ENCODE data around the gene PMM1.
"Not testable (repeated sequence)": the region's sequence is repeated elsewhere in the genome, so short reads cannot be mapped to it uniquely, and the experiment has no call there.

Gene PMM1

GRCh38 chr22:41596776-41597634, 7.4 kb upstream of the PMM1 start:
- DNase-seq: no peak

DNA sequence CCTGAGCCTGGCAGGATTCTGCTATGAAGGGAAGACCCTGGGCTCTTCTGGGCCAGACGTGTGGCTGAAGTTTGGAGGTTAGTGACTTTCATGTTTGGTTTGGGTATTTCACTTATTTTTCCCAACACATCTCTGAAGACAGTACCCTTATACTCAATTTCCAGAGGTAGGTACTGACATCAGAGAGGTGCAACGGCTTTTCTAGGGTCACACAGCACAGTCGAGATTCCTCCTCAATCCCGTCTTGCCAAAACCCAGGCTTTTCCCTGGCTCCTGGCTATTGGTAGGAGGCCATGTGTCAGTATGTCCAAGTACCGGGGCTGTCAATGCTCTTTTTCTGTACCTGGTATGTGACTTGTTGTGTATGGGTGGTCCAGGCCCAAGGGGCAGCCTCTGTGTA, 6.1 kb upstream of the PMM1 start:
- no peak for DNase-seq

- DNase-seq: not testable (repeated sequence)
Observed at GRCh38 chr22:41593336-41593960, 3.8 kb upstream of the PMM1 start.

- DNase-seq: no peak
Observed at GRCh38 chr22:41587347-41587723, 2.3 kb downstream of the PMM1 start.

- DNase-seq: no peak
Observed at GRCh38 chr22:41585898-41586297, 3.7 kb downstream of the PMM1 start.

GRCh38 chr22:41584881-41585280, 4.8 kb downstream of the PMM1 start:
- no peak for DNase-seq

- DNase-seq: no peak
Observed at GRCh38 chr22:41582694-41583093, 6.9 kb downstream of the PMM1 start.

DNA sequence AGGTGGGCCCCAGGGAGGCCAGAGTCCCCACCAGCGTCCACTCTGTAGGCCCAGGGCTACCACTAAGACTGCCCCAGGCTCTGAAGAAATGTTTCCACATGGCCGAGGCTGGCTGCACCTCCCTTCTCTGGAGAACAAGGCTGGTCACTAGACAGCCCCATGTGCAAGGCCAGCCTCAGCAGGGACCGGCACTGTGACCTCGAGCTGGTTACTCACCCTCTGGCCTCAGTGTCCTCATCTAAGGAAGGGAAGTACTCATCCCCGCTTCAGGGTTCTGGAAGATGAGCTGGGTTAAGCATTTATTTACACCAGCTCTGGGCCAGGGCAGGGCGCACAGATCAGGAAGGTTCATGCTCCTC, 9.7 kb downstream of the PMM1 start:
- DNase-seq: no peak

DNA sequence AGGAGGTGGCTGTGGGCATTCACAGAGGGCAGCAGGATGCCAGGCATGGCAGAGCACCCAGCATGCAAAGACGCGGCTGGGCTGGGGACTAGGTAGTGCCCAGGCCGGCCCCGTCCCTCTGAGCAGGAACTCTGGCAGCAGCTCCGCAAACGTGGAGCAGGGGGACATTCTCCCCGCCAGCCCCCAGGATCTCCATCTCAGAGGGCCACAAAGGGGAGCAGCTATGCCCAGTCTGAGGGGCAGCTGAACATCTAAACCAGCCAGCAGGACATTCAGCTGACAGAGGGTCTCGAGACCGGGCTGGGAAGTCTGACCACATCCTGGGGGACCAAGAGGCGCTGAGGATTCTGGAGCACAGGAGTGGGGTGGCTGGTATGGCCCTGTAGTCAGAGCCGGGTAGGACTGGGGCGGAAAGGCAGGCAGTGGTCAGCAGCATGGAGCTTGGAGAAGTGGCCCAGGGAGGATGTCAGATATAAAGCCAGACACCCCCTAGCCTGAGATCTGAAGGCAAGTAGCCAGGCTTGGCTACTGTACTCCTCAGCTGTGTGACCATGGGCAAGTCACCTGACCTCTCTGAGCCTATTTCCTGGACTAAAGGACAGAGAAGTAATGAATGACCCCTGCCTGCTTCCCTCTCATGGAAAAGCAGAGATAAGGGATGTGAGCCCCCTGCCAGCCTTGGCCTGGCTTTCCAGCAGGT, 10.2 kb downstream of the PMM1 start:
- no peak for DNase-seq

DNA sequence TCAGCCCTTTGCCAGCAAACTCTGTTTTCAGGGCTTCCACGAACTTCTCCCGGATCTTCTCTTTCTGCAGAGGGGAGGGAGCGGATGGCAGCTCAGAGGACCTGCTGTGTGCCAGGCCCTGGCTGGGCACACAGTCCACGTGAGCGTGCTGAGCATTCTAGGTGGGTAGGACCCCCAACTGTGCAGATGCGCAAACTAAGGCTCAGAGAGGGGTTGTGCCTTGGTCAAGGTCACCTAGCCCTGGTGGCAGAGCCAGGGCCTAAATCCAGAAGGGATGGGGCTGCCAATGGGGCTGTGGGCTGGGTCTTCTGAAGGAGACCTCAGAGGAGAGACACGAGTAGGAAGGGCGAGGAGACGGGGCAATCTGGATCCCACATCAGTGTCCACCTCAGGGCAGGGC, 10.8 kb downstream of the PMM1 start:
- no peak for DNase-seq

GRCh38 chr22:41578114-41578513, 11.5 kb downstream of the PMM1 start:
- no peak for DNase-seq

DNA sequence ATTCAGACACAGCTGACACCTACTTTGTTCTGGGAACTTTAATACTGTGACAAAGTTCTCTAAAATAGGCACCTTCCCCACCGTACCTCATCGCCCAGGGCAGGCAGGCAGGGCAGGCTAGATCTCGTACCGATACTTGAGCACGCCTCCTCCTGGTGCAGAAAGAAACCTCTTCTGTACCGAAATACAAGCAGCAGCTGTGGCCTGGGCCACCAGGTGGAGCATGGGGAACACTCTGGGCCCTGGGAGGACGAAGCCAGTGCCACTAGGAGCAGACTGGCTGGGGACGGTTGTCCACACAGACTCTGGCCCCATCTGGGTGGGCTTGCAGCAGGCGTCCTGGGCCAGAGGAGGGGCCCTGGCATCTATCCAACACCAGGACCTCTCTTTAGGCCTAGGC, 12.8 kb downstream of the PMM1 start:
- peak; percentile 39 for DNase-seq

DNA sequence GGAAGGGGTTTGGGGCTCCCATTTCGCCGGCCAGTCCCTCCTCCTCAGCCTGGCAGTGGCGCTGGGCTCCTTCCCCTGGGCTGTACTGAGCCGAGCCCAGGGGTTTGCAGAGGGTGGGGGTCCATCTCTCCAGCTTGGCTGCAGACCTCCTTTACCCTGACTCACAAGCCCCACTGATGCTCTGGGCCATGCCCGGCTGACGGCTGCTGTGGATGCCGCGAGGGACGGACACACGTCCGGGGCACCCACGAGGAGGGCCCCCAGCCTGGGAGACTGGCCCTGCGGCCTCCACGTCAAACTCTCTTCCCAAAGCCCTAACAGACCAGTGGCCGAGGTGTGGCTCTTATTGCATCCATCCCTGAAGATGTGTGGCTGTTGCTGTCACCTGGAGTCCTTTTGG, 14.1 kb downstream of the PMM1 start:
- no peak for DNase-seq

GRCh38 chr22:41574847-41575381, 14.7 kb downstream of the PMM1 start:
- DNase-seq: no peak

DNA sequence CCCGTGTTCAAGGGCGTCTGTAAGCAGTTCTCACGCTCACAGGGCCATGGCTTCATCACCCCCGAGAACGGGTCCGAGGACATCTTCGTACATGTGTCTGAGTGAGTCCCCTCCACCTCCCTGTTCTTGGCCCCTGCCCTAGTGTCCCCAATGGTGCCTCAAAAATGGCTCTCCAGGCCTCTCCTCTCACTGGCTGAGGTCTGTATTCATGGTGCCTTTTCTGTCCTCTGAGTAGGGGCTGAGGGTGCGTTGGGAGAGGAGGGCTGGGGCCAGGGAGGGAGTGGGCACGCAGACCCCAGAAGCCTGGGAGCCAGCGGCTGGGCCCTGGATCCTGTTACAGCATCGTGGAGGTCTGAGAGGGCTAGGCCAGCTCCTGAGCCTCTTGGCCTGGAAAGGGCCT, 16.0 kb downstream of the PMM1 start:
- DNase-seq: no peak

- not testable (repeated sequence) for DNase-seq
Observed at GRCh38 chr22:41572305-41572704, 17.3 kb downstream of the PMM1 start.

DNA sequence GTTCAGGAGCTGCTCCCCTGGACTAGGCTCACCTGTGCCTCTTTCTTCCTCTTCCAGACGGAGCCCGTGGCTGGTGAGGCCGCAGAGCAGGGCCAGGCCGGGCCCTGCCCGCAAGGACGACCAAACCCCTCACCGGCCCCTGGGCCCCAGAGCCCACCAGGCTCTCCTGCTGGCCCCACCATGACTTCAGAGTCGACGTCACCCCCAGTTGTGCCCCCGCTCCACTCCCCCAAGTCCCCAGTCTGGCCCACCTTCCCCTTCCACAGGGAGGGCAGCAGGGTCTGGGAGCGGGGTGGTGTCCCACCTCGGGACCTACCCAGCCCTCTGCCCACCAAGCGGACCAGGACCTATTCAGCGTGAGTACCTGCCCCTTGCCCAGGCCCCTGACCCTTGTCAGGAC, 17.9 kb downstream of the PMM1 start:
- no peak for DNase-seq

GRCh38 chr22:41570221-41570620, 19.4 kb downstream of the PMM1 start:
- DNase-seq: no peak

DNA sequence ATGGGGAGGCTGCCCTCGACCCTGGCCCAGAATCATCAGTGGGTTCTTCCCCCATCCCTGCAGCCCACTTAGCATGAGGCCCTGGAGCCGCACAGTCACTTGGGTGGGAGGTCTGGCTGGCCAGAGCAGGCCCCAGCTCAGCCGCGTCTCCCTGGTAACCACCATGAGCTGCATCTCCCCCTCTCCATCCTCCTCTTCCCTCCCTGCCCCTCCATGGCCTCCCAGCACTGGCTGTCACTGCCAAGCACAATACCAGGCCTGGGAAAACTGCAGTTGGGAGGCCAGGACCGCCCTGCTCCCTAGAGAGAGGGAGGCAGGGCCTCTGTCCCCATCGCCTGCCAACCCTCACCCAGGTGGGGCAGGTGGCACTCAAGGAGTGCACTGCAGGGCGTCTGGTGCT, 20.8 kb downstream of the PMM1 start:
- DNase-seq: no peak

GRCh38 chr22:41567512-41567768, 22.2 kb downstream of the PMM1 start:
- no peak for DNase-seq

GRCh38 chr22:41565403-41566054, 24.1 kb downstream of the PMM1 start:
- DNase-seq: peak; percentile 61

- no peak for DNase-seq
Observed at GRCh38 chr22:41564563-41564962, 25.1 kb downstream of the PMM1 start.

DNA sequence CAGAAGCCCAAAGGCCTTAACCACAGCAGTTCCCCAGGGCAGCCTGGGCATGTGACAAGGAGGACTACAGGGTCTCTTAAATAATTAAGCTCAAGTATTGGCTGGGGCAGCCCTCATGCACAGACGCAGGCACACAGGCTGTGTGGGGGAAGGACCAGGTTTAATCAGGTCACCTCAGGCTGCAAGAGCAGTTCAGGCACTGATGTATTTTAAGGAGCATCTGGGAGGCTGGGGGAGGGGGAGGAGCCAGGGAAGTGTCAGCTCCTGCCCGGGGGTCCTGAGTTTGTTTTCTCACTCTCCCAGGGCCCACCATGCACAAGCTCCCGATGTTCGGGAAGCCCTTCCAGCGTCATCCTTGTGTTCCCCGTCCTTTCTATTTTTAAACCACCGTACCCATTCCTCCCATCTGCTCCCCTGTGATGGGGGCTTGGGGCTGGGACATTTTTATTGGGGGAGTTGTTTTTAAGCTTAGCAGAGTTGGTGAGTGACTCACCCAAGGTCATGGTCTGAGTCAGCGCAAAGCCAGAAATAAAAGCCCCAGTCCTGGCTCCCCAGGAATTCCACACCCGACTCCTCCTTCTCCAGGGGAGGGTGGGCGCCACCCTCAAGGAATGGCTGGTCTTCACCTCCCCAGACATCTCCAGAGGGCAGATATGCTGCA, 26.5 kb downstream of the PMM1 start:
- no peak for DNase-seq
